Measurements from ENCODE around the gene NTN1. TPM values are rescaled to one million over a fixed set of nuclear protein-coding genes. Genes with fewer than 3 reads are reported as not detected.
"Not testable (repeated sequence)": the region's sequence is repeated elsewhere in the genome, so short reads cannot be mapped to it uniquely, and the experiment has no call there.

Gene NTN1
- total RNA-seq, 1 experiment from 2014 or later: 0.07 TPM

DNA sequence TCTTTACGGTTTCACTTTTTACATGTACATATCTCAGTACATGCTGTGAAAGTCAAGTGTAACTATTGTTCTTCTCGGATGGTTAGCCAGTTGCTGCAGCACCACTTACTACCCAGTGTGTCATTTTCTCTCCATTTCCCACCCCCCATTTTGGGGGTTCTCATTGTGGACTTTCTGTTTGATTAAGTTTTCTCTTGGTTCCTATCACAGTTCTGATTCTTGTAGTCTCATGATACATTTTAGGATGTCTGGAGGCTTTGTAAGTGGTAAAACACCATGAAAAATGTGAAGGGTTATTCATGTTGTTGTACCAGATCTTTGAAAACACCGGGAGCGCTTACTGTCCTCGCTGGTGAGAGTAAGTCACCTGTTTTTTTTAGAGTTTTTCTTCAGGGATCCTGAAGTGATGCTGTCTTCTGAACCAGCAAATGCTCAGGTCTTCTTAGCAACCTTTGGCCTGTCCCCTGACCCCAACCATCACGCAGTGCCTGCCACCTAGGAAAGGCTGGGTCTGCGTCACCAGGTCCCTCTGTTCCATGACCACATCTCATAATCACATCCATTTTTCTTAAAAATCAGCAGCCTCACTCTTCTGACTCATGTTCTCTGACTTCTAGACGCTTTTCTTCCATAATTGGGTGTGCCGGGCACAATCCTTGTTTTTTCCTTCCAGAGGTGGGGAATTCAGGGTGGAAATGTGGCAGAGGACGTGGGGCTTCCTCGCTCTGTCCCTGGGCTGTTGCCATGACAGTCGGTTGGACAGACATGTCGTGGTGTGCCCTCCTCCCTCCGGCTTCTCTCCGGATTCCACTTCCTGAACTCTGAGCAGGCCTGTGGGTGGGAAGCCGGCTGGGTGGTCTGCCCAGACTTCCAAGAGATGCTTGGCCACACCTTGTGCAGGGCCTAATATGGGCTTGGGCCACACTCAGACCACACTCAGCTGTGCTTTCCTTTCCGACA is 102.6 kb downstream of the NTN1 start:
- no peak for DNase-seq (ENCODE audit: low read depth)

DNA sequence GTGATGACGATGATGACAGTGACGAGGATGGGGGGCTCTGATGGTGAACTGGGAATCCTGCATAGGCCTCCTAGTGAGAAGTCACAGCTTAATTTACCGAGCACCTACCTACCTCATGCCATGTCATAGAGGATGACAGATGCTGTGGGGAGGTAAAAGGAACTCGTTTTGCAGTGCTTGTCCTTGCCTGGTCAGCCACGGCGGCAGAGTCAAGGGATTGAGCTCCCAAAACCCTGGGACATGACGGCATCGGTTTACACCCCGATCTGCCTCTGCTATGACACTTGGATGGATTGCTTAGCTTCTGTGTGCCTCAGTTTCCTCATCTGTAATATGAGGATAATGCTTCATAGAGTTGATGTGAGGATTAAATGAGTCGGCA is 103.2 kb downstream of the NTN1 start:
- DNase-seq (ENCODE audit: low read depth): no peak

DNA sequence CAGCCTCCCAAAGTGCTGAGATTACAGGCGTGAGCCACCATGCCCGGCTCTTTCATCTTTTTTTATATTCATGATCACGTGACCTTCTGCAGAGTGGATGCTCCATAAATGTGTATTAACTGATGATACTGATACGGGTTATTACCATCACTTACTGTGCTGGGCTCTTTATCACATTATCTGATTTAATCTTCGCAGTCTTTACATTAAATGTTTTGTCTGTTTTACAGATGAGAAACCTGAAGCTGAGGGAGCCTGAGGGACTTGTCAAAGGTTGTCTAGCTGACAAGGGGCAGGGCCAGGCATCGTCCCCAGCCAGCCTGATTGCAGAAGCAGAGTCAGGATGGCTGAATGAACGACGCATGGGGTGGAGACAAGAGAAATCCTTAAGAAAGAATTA is 104.4 kb downstream of the NTN1 start:
- DNase-seq (ENCODE audit: low read depth): no peak

DNA sequence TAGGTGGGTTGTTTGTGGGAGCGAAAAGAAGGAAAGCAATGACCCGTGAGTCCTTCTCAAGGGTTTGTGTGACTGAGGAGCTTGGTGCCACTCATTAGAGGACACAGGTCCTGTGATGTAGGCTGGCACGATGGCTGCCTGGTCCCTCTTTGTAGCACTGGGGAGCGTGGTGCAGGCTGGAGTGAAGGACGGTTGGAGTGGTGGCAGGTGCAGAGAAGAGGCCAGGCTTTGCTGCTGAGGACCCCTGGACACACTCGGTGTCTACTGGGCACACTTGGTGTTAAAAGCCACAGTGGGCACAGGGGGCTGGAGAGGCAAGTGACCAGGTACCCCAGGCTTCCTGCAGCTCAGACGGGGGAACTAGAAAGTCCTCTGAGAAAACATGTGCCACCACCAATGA is 106.0 kb downstream of the NTN1 start:
- no peak for DNase-seq (ENCODE audit: low read depth)

DNA sequence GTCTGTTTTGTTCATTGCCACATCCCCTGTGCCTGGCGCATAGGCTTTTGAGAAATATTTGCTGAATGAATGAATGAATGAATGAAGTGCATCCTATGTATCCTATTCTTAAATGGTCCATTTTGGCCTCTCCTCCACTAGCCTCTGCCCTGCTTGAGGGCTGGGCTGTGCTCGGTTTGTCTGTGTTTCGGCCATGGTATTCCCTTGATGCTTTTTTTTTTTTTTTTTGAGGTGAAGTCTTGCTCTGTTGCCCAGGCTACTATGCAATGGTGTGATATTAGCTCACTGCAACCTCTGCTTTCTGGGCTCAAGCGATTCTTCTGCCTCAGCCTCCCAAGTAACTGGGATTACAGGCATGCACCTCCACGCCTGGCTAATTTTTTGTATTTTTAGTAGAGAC is 110.1 kb downstream of the NTN1 start:
- DNase-seq (ENCODE audit: low read depth): no peak

DNA sequence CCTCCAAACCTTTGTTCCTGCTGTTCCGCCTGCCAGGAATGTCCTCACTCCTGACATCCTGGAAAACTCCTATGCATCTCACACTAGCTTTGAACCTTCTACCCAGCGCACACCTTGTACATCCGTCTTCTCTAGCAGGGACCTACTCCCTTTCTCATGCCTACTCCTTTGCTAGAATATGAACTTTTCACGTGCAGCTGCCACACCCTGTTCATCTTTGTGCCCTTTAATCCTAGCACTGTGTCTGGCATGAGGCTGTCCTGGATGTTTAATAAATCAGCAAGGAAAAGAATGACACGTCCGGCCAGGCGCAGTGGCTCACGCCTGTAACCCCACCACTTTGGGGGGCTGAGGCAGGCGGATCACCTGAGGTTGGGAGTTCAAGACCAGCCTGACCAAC is 111.0 kb downstream of the NTN1 start:
- no peak for DNase-seq (ENCODE audit: low read depth)

DNA sequence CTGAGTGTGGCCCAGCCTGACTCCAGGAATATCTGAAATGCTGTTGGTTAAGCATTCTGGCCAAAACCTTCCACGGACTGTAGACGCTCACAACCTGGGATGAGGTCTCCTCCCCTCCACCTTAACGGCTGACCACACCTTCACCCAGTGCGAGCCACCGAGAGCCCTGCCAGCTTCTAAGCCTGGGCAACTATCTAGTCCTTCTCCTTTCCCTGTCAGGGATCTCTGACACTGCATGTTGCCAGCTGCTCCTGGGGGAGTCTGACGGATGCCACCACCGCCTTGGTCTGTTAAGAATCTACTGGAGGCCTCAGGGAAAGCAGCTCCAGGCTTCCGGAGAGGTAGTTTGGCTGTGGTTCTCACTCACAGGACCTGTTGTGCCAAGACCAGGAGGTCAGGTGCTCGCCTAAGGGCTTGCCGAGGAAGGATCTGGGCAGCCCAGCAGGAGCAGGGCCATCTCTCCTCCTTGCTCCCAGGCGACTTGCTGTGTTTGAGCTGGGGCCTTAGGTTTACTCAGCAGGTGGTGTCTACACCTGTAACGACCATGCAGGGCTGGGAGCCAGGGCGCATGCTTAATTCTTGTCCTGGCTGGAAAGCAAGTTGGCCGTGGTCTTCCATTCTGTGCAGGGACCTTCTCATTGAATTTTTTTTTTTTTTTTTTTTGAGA is 111.8 kb downstream of the NTN1 start:
- no peak for DNase-seq (ENCODE audit: low read depth)

DNA sequence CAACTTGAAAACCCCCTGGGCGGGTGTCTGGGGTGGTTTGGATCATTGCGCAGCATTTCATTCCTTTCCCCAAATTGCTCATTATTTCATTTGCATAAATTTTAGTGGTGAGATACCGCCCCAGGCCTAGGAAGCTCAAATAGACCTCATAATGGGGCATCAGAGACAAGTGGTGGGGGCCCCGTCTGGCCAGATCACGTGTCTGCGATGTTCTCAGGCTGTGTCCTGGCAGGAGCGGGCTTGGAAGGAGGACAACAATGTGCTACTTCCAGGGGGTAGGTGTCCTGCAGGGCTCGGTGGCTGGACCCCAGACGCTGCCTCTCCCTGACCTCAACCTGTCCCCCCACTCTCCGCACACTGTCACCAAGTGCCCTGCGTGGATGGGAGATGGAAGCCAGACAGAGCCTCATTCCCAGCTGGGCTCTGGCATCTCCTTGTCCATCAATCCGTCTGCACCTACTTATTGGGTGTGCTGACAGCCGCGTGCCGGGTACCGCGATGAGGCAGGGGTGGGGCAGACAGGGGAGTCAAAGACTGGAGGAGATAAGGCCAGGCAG is 116.9 kb downstream of the NTN1 start:
- no peak for DNase-seq (ENCODE audit: low read depth)

DNA sequence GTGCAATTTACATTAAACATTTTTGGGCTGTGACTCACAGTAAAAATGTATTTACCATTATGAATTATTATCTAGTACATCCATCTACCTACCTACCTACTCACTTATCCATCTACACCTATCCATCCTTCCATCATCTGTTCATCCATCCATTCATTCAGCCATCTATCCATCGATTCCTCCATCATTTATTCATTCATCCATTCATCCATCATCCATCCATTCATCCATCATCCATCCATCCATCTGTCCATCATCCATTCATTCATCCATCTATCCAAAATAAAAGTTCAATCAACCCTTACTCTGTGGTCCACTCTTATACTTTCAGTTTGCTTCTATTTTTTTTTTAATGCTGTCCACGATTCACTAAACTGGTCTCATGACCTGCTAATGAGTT is 118.4 kb downstream of the NTN1 start:
- DNase-seq (ENCODE audit: low read depth): no peak

DNA sequence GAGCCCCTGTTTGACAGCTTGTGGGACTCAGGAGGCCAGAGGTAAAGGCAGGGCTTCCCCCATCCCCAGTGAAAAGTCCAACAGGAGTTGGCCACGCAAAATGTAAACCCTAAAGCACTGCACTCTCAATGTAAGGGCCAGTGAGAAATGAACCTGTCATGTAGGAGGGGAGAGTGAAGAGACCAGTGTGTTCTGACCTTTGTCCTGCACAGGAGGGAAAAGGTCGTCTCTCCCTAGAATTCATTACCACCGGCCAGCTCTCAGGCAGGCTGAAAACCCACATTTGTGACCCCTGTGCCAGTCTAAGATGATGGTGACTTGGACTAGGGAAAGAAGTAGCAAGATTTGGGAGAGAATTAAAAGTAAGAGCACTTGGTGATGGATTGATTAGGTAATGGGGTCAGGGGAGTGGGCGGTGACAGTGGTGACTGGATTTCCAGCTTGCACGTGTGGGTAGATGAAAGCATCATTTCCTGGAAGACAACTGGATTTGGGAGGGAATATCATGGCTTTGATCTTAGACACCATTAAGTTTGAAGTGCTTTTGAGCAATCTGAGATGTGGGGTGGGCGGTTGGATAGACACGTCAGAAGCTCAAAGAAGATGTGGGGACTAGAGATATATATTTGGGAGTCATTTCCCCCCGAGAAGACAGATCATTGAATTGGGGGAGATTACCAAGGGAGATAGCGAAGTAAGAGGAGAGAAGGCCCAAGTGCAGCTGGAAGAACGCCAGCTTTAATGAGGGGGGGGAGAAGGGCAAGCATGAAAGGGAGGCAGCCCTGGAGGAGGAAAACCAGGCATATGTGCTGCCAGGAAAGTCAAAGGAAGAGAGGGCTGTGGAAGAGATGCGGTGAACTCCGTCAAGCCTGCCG is 119.5 kb downstream of the NTN1 start:
- DNase-seq (ENCODE audit: low read depth): no peak

DNA sequence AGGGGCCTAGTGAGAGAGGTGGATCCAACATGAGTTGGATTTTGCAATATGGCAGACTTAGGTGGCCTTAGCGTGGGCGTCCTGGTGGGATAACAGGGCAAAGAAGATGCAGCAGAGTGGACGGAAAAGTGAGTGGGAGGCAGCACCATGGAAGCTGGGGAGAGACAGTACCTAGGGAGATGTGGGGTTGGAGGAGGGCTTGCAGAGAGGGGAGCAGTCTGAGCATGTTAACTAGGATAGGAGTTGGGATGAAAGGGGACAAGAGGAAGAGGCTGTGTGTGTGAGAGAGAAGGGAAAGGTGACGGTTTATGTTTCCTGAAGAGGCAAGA is 120.1 kb downstream of the NTN1 start:
- no peak for DNase-seq (ENCODE audit: low read depth)

DNA sequence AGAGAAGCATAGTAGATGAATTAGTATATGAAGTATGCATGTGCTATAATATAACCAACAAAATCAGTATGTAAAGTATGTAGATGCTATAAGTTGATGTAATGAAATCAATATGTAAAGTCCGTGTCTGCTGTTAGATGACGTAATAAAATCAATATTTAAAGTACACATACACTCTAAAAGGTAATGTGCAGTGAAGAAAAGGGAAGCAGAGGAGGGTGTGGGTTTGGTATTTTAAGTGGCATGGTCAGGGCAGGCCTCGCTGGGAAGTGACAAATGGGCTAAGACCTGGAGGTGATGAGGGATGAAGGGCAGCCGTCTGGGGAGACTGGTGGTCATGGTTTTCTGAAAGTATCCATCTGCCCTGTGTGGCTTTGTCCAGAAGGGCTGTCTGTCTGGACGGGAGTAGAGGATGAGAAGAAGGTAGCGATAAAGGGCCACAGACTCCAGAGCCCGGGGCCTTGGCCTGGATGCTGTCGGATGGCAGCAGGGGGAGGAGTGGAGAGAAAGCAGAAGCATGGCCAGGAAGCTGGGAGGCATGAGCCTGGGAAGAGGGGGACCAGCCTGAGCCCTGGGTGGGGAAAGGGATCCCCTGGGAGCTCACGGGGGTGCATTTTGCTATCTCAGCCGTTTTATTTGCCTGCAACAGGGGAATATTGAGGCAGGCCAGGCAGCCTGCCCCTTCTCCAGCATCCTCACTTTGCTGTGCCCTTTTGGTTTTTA is 121.6 kb downstream of the NTN1 start:
- no peak for DNase-seq (ENCODE audit: low read depth)

DNA sequence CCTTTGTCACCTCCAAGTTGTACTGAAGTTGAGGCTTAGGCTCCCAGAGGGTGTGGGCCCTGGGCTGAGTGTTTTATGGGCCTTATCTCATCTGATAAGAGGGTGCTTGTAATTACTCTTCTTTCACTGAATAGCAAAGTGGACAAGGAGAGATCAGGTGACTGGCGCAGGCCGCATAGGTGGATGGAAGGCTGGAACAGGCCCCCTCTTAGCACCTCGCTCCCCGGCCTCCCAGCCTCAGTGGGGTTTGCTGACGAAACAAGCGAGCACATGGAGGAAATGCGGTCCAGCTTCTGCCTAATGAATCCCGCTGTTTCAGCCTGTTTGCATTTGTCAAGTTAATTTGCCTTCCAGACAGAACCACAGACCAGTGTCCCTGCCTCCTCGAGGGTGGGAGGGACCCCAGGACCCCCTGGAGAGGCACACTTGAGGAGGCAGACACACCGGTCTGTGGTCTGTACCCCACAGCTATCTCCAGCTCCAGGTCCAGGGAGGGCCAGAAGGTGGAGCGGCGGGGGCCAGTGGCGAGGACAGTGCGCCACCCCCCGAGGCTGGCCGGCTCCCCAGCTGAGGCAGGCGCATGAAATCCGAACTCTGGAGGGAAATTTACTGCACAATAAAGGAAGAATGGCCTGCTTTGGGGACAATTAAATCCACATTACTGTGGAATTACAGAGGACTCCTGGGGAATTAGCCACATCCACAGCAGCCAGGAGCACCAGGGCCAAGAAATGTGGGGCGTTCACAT is 123.4 kb downstream of the NTN1 start:
- no peak for DNase-seq (ENCODE audit: low read depth)

DNA sequence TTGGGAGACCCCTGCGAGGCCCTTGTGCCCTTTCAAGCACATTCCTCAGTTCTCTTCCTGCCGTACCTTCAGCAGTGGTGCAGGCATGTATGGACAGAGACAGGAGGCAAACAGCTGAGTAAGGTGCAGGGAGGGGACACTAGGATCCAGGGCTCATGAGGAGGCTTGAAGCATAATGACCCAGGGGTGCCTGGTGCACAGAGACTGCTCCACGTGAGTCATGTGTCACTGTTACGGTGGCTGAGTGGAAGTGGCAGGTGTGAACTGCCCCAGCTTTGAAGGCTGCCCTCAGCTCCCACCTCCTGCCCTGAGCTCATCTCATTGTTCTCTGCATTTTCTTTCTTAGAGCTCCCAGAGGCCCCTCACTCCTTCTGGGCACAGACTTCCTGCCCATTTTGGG is 124.8 kb downstream of the NTN1 start:
- no peak for DNase-seq (ENCODE audit: low read depth)

DNA sequence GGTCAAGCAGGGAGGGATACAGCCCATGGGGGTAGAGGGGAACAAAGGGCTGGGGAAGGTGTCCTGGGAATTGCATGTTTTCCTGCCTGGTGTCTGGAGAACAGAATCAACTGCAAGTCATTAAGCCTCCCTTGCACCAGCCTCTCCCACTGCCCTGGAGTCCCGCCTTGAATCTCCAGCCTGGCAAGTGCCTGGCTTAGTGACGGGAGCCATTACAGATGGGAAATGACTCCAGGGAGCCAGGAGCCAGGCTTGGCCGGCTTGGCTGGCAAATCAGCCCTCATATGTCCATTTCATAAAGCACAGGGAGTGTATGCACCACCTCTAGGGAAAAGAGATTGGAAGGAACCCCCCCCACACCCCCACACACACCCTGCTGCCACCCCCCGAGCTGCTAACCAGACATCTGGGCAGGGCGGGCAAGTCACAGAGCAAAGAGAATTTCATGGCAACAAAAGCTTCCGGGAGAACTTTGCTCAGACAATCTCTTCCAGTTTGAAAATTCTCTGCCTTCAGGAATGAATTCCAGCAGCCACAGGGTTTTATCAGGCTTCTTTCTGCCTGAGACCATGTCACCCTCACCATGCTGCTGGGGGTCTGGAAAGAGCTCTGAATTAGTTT is 127.7 kb downstream of the NTN1 start:
- DNase-seq (ENCODE audit: low read depth): no peak

DNA sequence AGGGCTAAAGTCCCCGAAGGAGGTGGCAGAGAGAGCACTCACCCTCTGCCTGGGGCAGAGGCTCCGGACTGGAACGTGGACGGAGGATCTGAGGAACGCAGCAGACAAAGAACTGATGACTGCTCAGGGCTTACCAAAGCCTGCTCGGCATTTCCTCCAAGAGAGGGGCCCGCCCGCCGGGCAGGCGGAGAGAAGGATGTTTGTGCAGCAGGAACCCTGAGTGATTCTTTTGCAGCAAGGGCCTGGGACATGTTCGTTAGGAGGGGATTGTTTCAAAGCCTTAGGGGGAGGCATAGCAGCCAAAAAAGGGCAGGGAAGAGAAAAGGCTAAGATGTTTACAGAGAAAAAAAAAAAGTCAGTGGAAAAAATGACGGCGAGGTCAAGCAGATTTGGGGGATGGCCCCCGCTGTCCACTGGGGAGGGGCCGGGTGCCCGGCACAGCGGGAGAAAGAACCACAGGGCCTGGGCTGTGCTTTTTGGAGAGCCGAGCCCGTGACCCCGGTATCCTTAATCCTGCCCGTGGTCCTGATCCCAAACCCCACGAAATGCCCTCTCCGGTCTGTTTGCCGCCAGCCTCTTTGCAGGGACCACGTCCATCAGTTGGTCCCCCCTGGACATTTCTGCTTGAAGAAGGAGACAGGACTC is 129.3 kb downstream of the NTN1 start:
- no peak for DNase-seq (ENCODE audit: low read depth)

DNA sequence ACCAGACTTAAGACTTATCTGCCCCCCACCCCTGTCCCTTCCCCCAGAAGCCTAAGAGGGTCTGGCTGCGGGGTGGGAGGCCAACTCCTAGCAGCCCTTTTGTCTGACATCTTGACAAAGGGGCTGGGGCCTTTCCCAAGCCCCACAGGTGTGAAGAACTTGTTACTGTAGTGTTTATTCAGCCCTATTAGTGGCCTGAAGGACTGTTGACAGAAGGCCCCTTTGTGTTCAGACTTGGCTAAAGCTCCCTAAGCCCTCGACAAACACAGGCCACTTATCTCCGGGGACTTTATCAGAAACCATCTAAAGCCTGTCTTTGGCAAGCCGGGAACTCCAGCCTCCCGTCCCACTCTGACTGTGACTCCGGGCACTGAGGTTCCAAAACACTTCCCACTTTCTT is 129.8 kb downstream of the NTN1 start:
- no peak for DNase-seq (ENCODE audit: low read depth)

DNA sequence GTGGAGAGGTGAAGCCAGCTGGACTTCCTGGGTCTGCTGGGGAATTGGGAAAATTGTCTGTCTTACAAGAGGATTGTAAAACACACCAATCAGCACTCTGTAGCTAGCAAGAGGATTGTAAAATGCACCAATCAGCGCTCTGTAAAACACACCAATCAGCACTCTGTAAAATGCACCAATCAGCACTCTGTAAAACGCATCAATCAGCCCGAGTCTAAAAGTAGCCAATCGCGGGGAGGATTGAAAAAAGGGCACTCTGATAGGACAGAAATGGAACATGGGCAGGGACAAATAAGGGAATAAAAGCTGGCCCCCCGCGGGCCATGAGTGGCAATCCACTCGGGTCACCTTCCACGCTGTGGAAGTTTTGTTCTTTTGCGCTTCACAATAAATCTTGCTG is 130.4 kb downstream of the NTN1 start:
- not testable (repeated sequence) for DNase-seq (ENCODE audit: low read depth)

DNA sequence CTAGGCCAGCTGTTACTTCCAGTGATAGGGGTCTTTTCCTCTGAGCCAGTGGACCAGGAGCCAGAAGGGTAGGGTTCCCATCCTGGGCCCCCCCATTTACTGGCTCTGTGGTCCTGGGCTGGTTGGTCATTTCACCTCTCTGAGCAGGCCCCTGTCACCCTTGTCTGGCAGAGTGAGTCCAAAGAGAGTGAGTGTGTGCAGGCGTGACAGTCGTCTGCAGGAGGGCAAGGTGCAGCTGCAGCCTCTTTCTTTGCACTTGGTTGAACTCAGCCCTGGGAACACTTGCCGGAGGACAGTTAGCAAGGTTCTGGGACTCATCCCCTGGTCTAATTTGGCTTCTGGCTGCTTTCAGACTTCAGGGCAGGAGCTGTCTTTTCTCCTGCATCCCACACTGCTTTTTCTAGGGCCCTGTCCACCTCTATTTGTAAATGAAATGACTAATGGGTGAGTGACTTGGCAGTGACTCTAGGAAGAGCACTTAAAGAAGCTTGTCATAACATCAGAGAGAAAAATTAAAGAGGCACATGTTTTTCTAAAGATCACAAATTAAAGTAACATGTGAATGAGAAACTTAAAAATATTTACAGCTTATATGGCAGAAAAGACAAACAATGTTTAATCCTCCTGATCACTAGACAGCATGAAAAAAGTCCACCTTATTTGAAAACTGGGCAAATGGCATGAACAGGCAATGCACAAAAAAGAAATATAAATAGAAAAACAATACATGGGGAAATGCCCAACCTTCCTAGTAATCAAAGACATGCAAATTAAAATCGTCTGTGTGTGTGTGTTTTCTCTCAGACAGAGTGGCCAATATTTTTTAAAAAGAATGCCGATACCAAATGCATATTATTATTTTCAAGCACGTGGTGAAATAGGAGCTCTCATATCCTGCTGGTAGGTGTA is 137.5 kb downstream of the NTN1 start:
- DNase-seq (ENCODE audit: low read depth): no peak
